ENCODE measurements around the gene SYNE1. TPM values are rescaled to one million over a fixed set of nuclear protein-coding genes. Genes with fewer than 3 reads are reported as not detected.
A peak's percentile ranks its signal among the peaks of the same experiment; 100 is the strongest.

The SYNE1 gene
- total RNA-seq, 3 donors from 2014 or later (not counting 1 experiment from before 2014, with no cell fraction given): 489 to 570 (median 498) TPM

DNA sequence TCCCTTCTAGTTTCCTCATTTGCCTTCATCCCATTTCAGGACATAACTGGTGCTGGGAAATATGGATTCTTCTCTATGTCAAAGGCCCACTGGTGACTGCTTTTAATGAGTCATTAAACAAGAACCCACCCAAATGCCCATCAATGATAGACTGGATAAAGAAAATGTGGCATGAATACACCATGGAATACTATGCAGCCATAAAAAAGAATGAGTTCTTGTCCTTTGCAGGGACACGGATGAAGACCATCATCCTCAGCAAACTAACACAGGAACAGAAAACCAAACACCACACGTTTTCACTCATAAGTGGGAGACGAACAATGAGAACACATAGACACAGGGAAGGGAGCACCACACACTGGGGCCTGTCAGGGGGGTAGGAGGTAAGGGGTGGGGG is 518.9 kb downstream of the SYNE1 start:
- no peak overlapping the region for H3K27ac ChIP-seq (ENCODE audit: low read length)
- intact Hi-C loops (cut with micrococcal nuclease): no loop called here
- peaks cover 46% of the 10 kb centered on the region for H3K36me3 ChIP-seq (ENCODE audit: control insufficient read depth, insufficient read depth, low read length)
- 100% methylated on average over 1 of the region's 3 CpGs for WGBS (ENCODE audit: insufficient coverage)
- Mint-ChIP-seq H3K4me1 (peaks cover 9% of the 10 kb centered on the region in 2 donors), H3K36me3 (peaks cover 24% of the 10 kb centered on the region), H3K4me3 (no peak overlapping the region), H3K27me3 (ENCODE audit: low read depth in 2 of 2) (no peaks in the 10 kb centered on the region), H3K27ac (peak overlapping the region; percentile 47 to 65), H3K9me3 (peaks cover 0 to 2% of the 10 kb centered on the region in 2 donors)
- H3K4me1 ChIP-seq (ENCODE audit: control insufficient read depth, insufficient read depth, low read length): no peaks in the 10 kb centered on the region
- no peak overlapping the region for H3K4me3 ChIP-seq (ENCODE audit: low read length)
- DNase-seq (no peak), ATAC-seq (no peak)
- TF ChIP-seq, protein P1, sequence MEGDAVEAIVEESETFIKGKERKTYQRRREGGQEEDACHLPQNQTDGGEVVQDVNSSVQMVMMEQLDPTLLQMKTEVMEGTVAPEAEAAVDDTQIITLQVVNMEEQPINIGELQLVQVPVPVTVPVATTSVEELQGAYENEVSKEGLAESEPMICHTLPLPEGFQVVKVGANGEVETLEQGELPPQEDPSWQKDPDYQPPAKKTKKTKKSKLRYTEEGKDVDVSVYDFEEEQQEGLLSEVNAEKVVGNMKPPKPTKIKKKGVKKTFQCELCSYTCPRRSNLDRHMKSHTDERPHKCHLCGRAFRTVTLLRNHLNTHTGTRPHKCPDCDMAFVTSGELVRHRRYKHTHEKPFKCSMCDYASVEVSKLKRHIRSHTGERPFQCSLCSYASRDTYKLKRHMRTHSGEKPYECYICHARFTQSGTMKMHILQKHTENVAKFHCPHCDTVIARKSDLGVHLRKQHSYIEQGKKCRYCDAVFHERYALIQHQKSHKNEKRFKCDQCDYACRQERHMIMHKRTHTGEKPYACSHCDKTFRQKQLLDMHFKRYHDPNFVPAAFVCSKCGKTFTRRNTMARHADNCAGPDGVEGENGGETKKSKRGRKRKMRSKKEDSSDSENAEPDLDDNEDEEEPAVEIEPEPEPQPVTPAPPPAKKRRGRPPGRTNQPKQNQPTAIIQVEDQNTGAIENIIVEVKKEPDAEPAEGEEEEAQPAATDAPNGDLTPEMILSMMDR (IDR thresholded peaks at IDR 0.05): no peak
- no peaks in the 10 kb centered on the region for H3K27me3 ChIP-seq (ENCODE audit: control insufficient read depth, insufficient read depth, low read length)
- H3K9me3 ChIP-seq (ENCODE audit: control insufficient read depth, insufficient read depth, low read length): no peaks in the 10 kb centered on the region

DNA sequence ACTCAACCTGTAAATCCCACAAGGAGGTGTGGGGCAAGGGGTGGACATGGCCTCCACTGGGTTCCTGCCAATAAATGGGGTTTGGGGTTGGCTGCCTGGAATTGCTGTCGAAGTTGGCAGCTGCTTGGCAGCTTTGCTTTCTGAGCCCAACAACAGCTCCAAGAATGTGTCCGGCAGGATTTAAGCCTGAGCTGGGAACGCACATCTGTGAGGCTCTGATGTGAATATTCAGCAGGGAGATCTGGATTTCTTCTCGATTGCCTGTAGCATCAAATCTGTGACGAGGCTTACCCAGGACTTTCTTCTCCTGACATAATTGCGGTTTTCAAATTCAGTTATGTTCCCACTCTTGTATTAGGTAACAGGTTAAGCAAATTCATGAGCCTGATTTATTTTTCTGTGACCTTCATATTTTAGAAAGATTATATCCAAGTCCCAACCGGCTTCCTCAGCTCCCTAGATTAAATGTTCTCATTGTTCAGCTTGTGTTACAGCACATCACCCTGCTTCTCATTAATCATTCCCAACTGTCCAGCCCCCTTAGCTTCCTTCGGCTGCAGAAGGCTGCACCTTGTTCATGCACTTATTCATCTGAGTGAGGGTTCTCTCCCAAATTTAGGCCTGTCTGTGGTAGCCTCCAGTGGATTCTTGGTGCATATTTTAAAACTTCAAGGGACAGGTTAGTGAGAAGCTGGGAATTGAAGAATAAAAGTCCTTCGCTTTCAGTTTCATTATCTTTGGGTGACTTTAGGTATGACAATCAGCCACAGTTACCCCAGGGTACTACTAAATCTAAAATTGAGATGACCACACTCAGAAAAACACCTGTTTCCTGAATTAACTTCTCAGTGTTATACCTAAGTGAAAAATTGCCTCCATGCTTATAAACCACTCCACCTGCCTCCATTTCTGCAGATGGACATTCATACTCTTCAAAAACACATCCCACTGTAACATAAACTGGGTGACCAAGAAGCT is 519.7 kb downstream of the SYNE1 start:
- Histone ChIP-seq H3K27ac (ENCODE audit: low read length) (no peak overlapping the region), H3K4me1 (ENCODE audit: control insufficient read depth, insufficient read depth, low read length) (no peaks in the 10 kb centered on the region), H3K9me3 (ENCODE audit: control insufficient read depth, insufficient read depth, low read length) (no peaks in the 10 kb centered on the region), H3K27me3 (ENCODE audit: control insufficient read depth, insufficient read depth, low read length) (no peaks in the 10 kb centered on the region), H3K36me3 (ENCODE audit: control insufficient read depth, insufficient read depth, low read length) (peaks cover 39% of the 10 kb centered on the region), H3K4me3 (ENCODE audit: low read length) (no peak overlapping the region)
- TF ChIP-seq, protein P1 (IDR thresholded peaks at IDR 0.05): no peak
- H3K4me1 Mint-ChIP-seq: peaks cover 9% of the 10 kb centered on the region in 2 donors
- H3K4me3 Mint-ChIP-seq: no peak overlapping the region
- ATAC-seq: no peak
- DNase-seq: no peak
- WGBS (ENCODE audit: insufficient coverage): 92% methylated on average over 9 of the region's 9 CpGs
- no peaks in the 10 kb centered on the region for H3K27me3 Mint-ChIP-seq (ENCODE audit: low read depth in 2 of 2)
- H3K27ac Mint-ChIP-seq: peak overlapping the region; percentile 47 to 65
- H3K36me3 Mint-ChIP-seq: peaks cover 24% of the 10 kb centered on the region
- H3K9me3 Mint-ChIP-seq: peaks cover 0 to 2% of the 10 kb centered on the region in 2 donors
- intact Hi-C loops (cut with micrococcal nuclease): no loop called here

DNA sequence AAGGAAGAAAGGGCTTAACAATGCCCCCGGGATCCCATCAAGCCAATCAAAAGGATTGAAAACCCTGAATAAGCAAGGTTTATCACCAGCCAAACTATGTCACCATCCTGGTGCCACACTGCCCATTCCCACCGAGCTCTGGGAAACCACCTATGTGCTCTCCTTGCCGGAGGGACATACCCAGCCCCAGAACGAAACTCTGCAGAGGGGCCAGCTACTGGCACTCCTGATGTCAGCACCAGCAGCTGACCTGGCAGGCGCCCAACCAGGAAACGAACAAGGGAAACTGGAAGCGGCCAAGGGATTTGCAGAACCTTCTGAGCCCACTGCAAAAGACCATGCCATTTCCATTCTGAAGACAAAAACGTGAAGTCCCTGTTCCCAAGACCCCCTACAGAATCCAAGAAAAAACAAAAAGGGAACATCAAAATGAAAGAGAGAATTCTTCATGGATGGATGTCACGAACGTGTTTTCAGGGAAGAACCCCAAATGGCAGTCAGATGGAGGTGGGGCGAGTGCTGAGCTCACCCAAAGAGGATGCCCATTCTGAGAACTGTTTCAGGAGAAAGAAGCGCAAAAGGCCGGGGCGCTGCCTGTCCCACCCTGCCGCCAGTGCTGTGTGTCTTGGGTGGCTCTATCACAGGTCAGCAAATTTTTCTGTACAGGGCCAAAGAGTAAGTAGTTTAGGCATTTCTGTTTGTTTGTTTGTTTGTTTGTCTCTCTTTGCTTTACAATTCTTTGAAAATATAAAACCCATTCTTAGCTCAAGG is 524.5 kb downstream of the SYNE1 start:
- WGBS (ENCODE audit: insufficient coverage): 86% methylated on average over 15 of the region's 15 CpGs

More for the DNA sequence above, 524.5 kb downstream of the SYNE1 start:
- intact Hi-C loops (cut with micrococcal nuclease): no loop called here
- H3K4me3 Mint-ChIP-seq: no peak overlapping the region
- Histone ChIP-seq H3K4me1 (ENCODE audit: control insufficient read depth, insufficient read depth, low read length) (peaks cover 7% of the 10 kb centered on the region), H3K4me3 (ENCODE audit: low read length) (no peak overlapping the region), H3K36me3 (ENCODE audit: control insufficient read depth, insufficient read depth, low read length) (peaks cover 3% of the 10 kb centered on the region), H3K9me3 (ENCODE audit: control insufficient read depth, insufficient read depth, low read length) (no peaks in the 10 kb centered on the region), H3K27ac (ENCODE audit: low read length) (no peak overlapping the region), H3K27me3 (ENCODE audit: control insufficient read depth, insufficient read depth, low read length) (no peaks in the 10 kb centered on the region)
- H3K9me3 Mint-ChIP-seq: no peaks in the 10 kb centered on the region
- H3K27ac Mint-ChIP-seq: no peak overlapping the region
- DNase-seq: no peak
- no peaks in the 10 kb centered on the region for H3K27me3 Mint-ChIP-seq (ENCODE audit: low read depth in 2 of 2)
- no peaks in the 10 kb centered on the region for H3K36me3 Mint-ChIP-seq
- peaks cover 13 to 15% of the 10 kb centered on the region in 2 donors for H3K4me1 Mint-ChIP-seq
- ATAC-seq: no peak
- TF ChIP-seq, protein P1 (IDR thresholded peaks at IDR 0.05): no peak

All from natural killer cell (primary cell).